SK-N-MC (cell line): ENCODE measurements around the gene SLCO3A1.

ENCODE experiments used
- DNase-seq: peaks from one replicate; pipeline ENCODE4 v3.0.0-alpha.2; 2011; ENCODE audit warnings: low read depth, low spot score
- H3K27ac ChIP-seq: fragments of 200-600 bp; sonication (generic); 2 replicates; pipeline ENCODE4 v1.5.1; 2016; ENCODE audit warnings: mixed run types
- H3K36me3 ChIP-seq: fragments of 200-600 bp; sonication (generic); 2 replicates; pipeline ENCODE4 v1.6.1; 2017; ENCODE audit warnings: antibody characterized with exemption, low read length, mixed read lengths; ENCODE audit not compliant: insufficient read depth
- H3K4me3 ChIP-seq: fragments of 200-600 bp; sonication (generic); 2 replicates; pipeline ENCODE4 v1.5.1; 2016
- H3K9ac ChIP-seq: fragments of 200-600 bp; sonication (generic); 2 replicates; pipeline ENCODE4 v1.8.0; 2017; ENCODE audit warnings: mixed run types, mixed read lengths; ENCODE audit not compliant: insufficient read length
- H3K9me3 ChIP-seq: fragments of 200-600 bp; sonication (generic); 2 replicates; pipeline ENCODE4 v1.6.1; 2017; ENCODE audit warnings: low read depth, mild to moderate bottlenecking, antibody characterized with exemption, low read length, moderate library complexity, mixed read lengths
- EZH2 ChIP-seq: fragments of 200-600 bp; sonication (generic); IDR thresholded peaks from one replicate; pipeline ENCODE4 v1.6.1; 2017; ENCODE audit warnings: antibody characterized with exemption
- FOXP2 ChIP-seq: optimal IDR thresholded peaks from 2 replicates; pipeline ENCODE3; 2011; ENCODE audit warnings: mild to moderate bottlenecking, moderate library complexity; ENCODE audit not compliant: insufficient read depth; ENCODE audit errors: extremely low read length, control extremely low read depth
- POLR2AphosphoS5 ChIP-seq: IDR thresholded peaks from 2 replicates; pipeline ENCODE4 v1.6.1; 2012; ENCODE audit warnings: mild to moderate bottlenecking, low read depth, low read length, borderline replicate concordance

The SLCO3A1 gene

DNA sequence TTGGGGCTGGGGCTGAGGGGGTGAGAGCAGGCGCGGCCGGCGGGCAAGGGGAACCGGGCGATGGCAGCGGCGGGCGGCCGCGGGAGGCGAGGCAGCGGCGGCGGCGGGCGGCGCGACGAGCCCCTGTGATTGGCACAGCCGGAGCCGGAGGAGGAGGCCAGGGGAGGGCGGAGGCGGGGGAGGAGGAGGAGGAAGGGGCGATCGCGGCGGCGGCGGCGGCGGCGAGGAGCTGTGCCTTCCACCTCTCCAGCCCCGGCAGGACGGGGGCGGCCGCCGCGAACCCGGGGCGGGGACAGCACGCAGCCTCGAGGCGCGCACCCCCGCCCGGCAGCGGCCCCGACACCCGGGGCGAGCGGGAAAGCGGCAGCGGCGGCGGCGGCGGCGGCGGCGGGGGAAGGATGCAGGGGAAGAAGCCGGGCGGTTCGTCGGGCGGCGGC is at the start of gene SLCO3A1:
TSS of gene SLCO3A1 (plus strand) at position 198 of the 437 bp plus-strand sequence.
- Histone ChIP-seq H3K4me3 (peak within 1 kb of the TSS; percentile 85), H3K9me3 (no peaks in the 10 kb centered on the region), H3K27ac (no peak within 1 kb of the TSS), H3K36me3 (no peaks in the 10 kb centered on the region), H3K9ac (peak within 1 kb of the TSS; percentile 79)
- no peak for TF ChIP-seq FOXP2
- TF ChIP-seq EZH2, result no peak
- no peak for TF ChIP-seq POLR2AphosphoS5
- DNase-seq, result no peak

DNA sequence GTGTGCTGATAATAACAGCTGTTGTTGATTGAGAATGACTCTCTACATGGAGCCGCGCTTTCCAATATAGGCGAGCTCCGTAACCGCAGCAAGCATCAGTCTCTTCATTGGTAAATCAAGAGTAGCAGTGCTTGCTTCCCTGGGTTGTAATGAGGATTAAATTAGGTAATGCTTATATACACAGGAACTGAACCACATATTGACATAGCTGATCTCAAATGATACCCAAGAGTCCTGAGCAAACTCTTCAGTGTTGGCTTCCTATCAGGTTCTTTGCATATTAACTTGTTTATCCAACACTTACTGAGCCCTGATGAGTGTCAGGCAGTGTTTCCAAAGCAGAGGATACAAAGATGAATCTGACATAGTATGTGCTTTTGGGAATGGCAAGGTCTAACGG is 46.4 kb upstream of the SLCO3A1 start:
- no peak for DNase-seq

GRCh38 chr15:91813924-91814323 is 39.6 kb upstream of the SLCO3A1 start:
- H3K27ac ChIP-seq, result no peak overlapping the region
- no peaks in the 10 kb centered on the region for H3K36me3 ChIP-seq
- no peak overlapping the region for H3K4me3 ChIP-seq
- TF ChIP-seq EZH2, result no peak
- no peak for TF ChIP-seq FOXP2
- no peak for TF ChIP-seq POLR2AphosphoS5
- H3K9ac ChIP-seq, result no peak overlapping the region
- H3K9me3 ChIP-seq, result no peaks in the 10 kb centered on the region
- DNase-seq, result no peak

More for the DNA sequence above, 46.4 kb upstream of the SLCO3A1 start:
- Histone ChIP-seq H3K36me3 (no peaks in the 10 kb centered on the region), H3K4me3 (no peak overlapping the region), H3K27ac (0 out of 2 replicates have a peak overlapping the region, but pooled peaks have one; percentile 61), H3K9me3 (no peaks in the 10 kb centered on the region), H3K9ac (no peak overlapping the region)
- TF ChIP-seq EZH2, result no peak
- no peak for TF ChIP-seq FOXP2
- no peak for TF ChIP-seq POLR2AphosphoS5

- DNase-seq, result no peak
- H3K4me3 ChIP-seq, result no peak overlapping the region
- no peak for TF ChIP-seq FOXP2
- TF ChIP-seq POLR2AphosphoS5, result no peak
- no peak for TF ChIP-seq EZH2
Measured at GRCh38 chr15:91816942-91817341, 36.6 kb upstream of the SLCO3A1 start.

DNA sequence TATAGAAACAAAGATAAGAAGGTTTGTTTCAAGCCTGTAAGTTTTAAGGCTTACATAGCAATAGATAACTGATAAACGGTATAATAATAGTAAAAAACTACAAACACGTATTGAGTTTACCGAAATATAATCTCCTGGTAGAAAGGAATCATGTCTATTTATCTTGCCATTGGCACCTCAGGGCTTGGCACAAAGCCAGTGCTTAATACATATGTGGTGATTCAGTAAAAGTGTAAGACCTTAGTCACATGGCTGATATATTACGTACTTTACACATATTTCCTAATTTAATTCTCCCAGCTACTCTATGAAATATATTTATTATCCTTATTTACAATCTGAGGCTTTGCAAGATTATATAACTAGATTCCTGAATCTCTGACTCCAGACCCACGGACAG is 32.0 kb upstream of the SLCO3A1 start:
- H3K36me3 ChIP-seq, result no peaks in the 10 kb centered on the region
- no peak for DNase-seq
- H3K27ac ChIP-seq, result no peak overlapping the region
- no peak overlapping the region for H3K9ac ChIP-seq
- no peak for TF ChIP-seq EZH2
- TF ChIP-seq POLR2AphosphoS5, result no peak
- TF ChIP-seq FOXP2, result no peak
- H3K4me3 ChIP-seq, result no peak overlapping the region
- H3K9me3 ChIP-seq, result no peaks in the 10 kb centered on the region

More at GRCh38 chr15:91816942-91817341, 36.6 kb upstream of the SLCO3A1 start:
- Histone ChIP-seq H3K36me3 (no peaks in the 10 kb centered on the region), H3K27ac (no peak overlapping the region), H3K9me3 (no peaks in the 10 kb centered on the region), H3K9ac (no peak overlapping the region)

GRCh38 chr15:91824256-91824655 is 29.3 kb upstream of the SLCO3A1 start:
- TF ChIP-seq POLR2AphosphoS5, result no peak
- TF ChIP-seq EZH2, result no peak
- no peak for TF ChIP-seq FOXP2

DNA sequence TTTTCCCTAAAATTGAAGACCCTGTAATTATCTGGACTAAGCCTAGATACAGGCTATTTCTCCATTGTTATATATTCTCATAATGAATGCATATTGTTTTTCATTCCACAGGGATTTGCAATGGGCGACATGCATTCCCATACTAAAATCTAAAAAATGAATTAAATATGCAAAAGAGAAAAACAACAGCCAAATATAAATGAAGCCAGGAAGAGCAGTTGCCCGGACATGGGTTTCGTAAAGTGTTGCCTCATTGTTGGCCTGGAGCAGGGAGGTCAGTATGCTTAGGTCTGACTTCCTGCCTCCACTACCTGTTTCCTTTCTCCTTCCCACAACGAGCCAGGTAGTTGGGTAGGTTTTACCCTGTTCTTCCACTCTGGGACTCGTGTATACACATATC is 27.1 kb upstream of the SLCO3A1 start:
- TF ChIP-seq EZH2 (no peak), FOXP2 (no peak)
- DNase-seq, result no peak

More at GRCh38 chr15:91824256-91824655, 29.3 kb upstream of the SLCO3A1 start:
- no peaks in the 10 kb centered on the region for H3K36me3 ChIP-seq
- no peak overlapping the region for H3K27ac ChIP-seq
- H3K4me3 ChIP-seq, result no peak overlapping the region
- H3K9ac ChIP-seq, result no peak overlapping the region
- no peaks in the 10 kb centered on the region for H3K9me3 ChIP-seq
- DNase-seq, result no peak

DNA sequence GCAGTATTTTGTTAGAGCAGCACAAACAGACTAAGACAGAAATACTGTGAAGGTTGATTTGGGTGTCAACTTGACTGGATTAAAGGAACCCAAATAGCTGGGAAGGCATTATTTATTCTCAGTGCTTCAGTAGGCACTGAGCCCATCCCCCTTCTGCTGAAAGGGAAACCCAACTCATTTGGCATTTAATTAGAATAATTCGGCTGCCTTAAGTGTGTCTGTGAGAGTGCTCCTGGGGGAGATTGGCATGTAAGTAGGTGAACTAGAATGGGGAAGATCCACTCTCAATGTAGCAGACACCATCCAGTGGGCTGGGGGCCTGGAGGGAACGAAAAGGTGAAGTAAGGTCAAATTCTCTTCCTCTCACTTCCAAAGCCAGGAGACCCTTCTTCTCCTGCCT is 20.5 kb upstream of the SLCO3A1 start:
- H3K9ac ChIP-seq, result no peak overlapping the region
- no peak for DNase-seq
- no peaks in the 10 kb centered on the region for H3K36me3 ChIP-seq
- TF ChIP-seq FOXP2 (no peak), POLR2AphosphoS5 (no peak), EZH2 (no peak)
- H3K9me3 ChIP-seq, result no peaks in the 10 kb centered on the region
- no peak overlapping the region for H3K4me3 ChIP-seq
- no peak overlapping the region for H3K27ac ChIP-seq

More for the DNA sequence above, 27.1 kb upstream of the SLCO3A1 start:
- no peak overlapping the region for H3K27ac ChIP-seq
- no peak overlapping the region for H3K4me3 ChIP-seq
- no peaks in the 10 kb centered on the region for H3K36me3 ChIP-seq
- no peaks in the 10 kb centered on the region for H3K9me3 ChIP-seq
- H3K9ac ChIP-seq, result no peak overlapping the region

DNA sequence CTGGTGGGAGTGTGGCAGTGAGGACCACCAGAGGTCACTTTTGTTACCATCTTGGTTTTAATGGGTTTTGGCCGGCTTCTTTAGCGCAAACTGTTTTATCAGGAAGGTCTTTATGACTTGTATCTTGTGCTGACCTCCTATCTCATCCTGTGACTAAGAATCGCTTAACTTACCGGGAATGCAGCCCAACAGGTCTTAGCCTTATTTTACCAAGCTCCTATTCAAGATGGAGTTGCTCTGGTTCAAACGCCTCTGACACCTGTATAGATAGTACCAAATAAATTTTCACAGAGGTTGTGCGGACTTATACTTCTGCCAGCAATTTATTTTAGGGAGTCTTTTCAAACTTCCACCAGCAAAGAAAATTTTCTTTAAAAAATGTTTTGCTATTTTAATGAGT is 13.6 kb upstream of the SLCO3A1 start:
- Histone ChIP-seq H3K4me3 (no peak overlapping the region), H3K9me3 (no peaks in the 10 kb centered on the region), H3K9ac (no peak overlapping the region), H3K27ac (no peak overlapping the region), H3K36me3 (no peaks in the 10 kb centered on the region)
- DNase-seq, result no peak
- no peak for TF ChIP-seq FOXP2
- no peak for TF ChIP-seq EZH2
- no peak for TF ChIP-seq POLR2AphosphoS5
